Astrocyte (in vitro differentiated cells and primary cell): ENCODE measurements around the gene TBC1D16. TPM values are rescaled to one million over a fixed set of nuclear protein-coding genes. Genes with fewer than 3 reads are reported as not detected.

ENCODE experiments used
- DNase-seq: peaks from one replicate; pipeline ENCODE4 v3.0.0-alpha.2; 2010; ENCODE audit warnings: low read depth
- FAIRE-seq: peaks from 2 replicates; lab custom pipeline; 2011; peaks lifted over from hg19 to GRCh38; lab: Jason Lieb, UNC
- H2AFZ ChIP-seq: 2 replicates; pipeline ENCODE4 v1.6.0; 2012; ENCODE audit warnings: low read depth, low read length, inconsistent platforms
- H3K27ac ChIP-seq: 2 replicates; pipeline ENCODE4 v1.5.1; 2011; ENCODE audit warnings: low read depth, low read length, inconsistent platforms
- H3K27me3 ChIP-seq: 2 replicates; pipeline ENCODE4 v1.6.0; 2011; ENCODE audit warnings: low read length, inconsistent platforms; ENCODE audit not compliant: insufficient read depth
- H3K36me3 ChIP-seq: 2 replicates; pipeline ENCODE4 v1.5.1; 2011; ENCODE audit warnings: low read length, inconsistent platforms; ENCODE audit not compliant: insufficient read depth
- H3K4me1 ChIP-seq: 2 replicates; pipeline ENCODE4 v1.5.1; 2011; ENCODE audit warnings: low read length, inconsistent platforms; ENCODE audit not compliant: insufficient read depth
- H3K4me2 ChIP-seq: 2 replicates; pipeline ENCODE4 v1.6.0; 2012; ENCODE audit warnings: low read length, inconsistent platforms
- H3K4me3 ChIP-seq: 2 replicates; pipeline ENCODE4 v1.5.1; 2011; ENCODE audit warnings: low read depth, mild to moderate bottlenecking, low read length, inconsistent platforms; ENCODE audit not compliant: insufficient read depth
- H3K79me2 ChIP-seq: 2 replicates; pipeline ENCODE4 v1.6.0; 2012; ENCODE audit warnings: mild to moderate bottlenecking, low read length, inconsistent platforms; ENCODE audit not compliant: insufficient read depth
- H3K9ac ChIP-seq: 2 replicates; pipeline ENCODE4 v1.6.0; 2012; ENCODE audit warnings: mild to moderate bottlenecking, low read length, inconsistent platforms
- H3K9me3 ChIP-seq: 2 replicates; pipeline ENCODE4 v1.5.1; 2012; ENCODE audit warnings: low read depth, mild to moderate bottlenecking, low read length, inconsistent platforms; ENCODE audit not compliant: insufficient read depth
- H4K20me1 ChIP-seq: 2 replicates; pipeline ENCODE4 v1.6.0; 2012; ENCODE audit warnings: low read length, inconsistent platforms; ENCODE audit not compliant: insufficient read depth
- H3K27ac Mint-ChIP-seq: one replicate; pipeline ENCODE4 v1.8.0; 2021; ENCODE audit warnings: mild to moderate bottlenecking, mixed read lengths; ENCODE audit not compliant: unreplicated experiment
- H3K27me3 Mint-ChIP-seq: one replicate; pipeline ENCODE4 v1.8.0; 2021; ENCODE audit warnings: low read depth, mixed read lengths; ENCODE audit not compliant: unreplicated experiment
- H3K36me3 Mint-ChIP-seq: one replicate; pipeline ENCODE4 v1.8.0; 2021; ENCODE audit warnings: low read depth, mixed read lengths; ENCODE audit not compliant: unreplicated experiment
- H3K4me1 Mint-ChIP-seq: one replicate; pipeline ENCODE4 v1.8.0; 2021; ENCODE audit warnings: low read depth, mixed read lengths; ENCODE audit not compliant: unreplicated experiment
- H3K4me3 Mint-ChIP-seq: one replicate; pipeline ENCODE4 v1.8.0; 2021; ENCODE audit warnings: mild to moderate bottlenecking, moderate library complexity, mixed read lengths; ENCODE audit not compliant: unreplicated experiment
- H3K9me3 Mint-ChIP-seq: one replicate; pipeline ENCODE4 v1.8.0; 2021; ENCODE audit warnings: mild to moderate bottlenecking, mixed read lengths; ENCODE audit not compliant: unreplicated experiment
- EZH2 ChIP-seq: IDR thresholded peaks from 2 replicates; pipeline ENCODE4 v1.6.1; 2012; ENCODE audit warnings: mild to moderate bottlenecking, low read length, inconsistent platforms; ENCODE audit not compliant: insufficient read depth
- total RNA-seq: library from RNA; stranded (reverse); gene quantifications from 2 replicates; pipeline ENCODE4 v1.2.1, GENCODE V29; 2021
- TF ChIP-seq, protein P1 (sequence below): IDR thresholded peaks from 2 replicates; pipeline ENCODE4 v1.5.1; 2011; ENCODE audit warnings: low read depth, mild to moderate bottlenecking, inconsistent platforms, low read length, moderate library complexity; ENCODE audit not compliant: insufficient read depth

Gene TBC1D16
- total RNA-seq, 1 donor from 2014 or later = 37.6 TPM

DNA sequence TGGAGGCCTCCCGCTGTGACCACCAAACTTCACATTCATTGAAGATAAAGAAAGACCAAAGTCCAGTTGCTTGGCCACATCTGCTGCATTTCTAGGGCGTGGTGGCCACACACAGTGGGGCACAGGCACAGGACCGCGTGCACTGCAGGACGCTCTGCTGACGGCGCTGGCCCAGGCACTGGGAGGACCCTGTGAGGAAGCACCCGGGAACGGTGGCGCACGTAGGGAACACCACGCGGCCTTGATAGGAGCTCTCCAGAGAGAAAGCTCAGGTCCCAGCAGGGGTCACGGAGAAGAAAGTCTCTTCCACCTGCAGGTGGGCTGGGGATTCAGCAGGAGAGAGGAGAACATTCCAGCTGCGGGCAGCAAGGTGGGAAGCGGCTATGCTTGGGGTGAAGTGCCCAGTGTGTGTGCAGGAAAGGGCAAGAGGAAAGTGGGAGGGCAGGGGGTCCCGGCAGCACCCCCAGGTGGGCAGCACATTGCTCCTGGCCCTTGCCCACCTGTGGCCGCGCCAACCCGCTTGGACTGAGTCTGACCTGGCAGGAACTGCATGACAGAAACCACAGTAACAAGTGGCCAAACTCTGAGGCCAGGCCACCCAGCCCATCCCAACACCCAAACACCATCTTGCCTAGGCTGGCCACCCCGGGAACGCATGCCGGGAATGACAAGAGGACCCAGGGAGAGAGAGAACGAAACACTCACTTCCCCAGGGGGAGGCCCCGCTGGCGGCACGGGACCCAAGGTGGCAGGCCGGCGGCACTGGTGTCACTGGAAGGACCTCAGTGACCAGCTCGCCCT lies 32.8 kb downstream of the TBC1D16 start:
- no peaks in the 10 kb centered on the region for H3K4me1 ChIP-seq
- no peak for FAIRE-seq
- no peaks in the 10 kb centered on the region for H3K36me3 ChIP-seq
- no peak for TF ChIP-seq EZH2
- H3K9me3 Mint-ChIP-seq = no peaks in the 10 kb centered on the region
- no peaks in the 10 kb centered on the region for H3K27me3 Mint-ChIP-seq
- no peaks in the 10 kb centered on the region for H3K27me3 ChIP-seq
- H3K27ac Mint-ChIP-seq = no peak overlapping the region
- no peak overlapping the region for H3K4me3 Mint-ChIP-seq
- DNase-seq = no peak
- no peak overlapping the region for H3K27ac ChIP-seq
- H3K9ac ChIP-seq = no peak overlapping the region
- no peaks in the 10 kb centered on the region for H3K9me3 ChIP-seq
- no peaks in the 10 kb centered on the region for H3K4me1 Mint-ChIP-seq
- H3K36me3 Mint-ChIP-seq = peaks cover 17% of the 10 kb centered on the region
- H3K4me2 ChIP-seq = no peak overlapping the region
- no peak overlapping the region for H2AFZ ChIP-seq
- H3K79me2 ChIP-seq = no peaks in the 10 kb centered on the region
- H3K4me3 ChIP-seq = no peak overlapping the region
- H4K20me1 ChIP-seq = peaks cover 38% of the 10 kb centered on the region

DNA sequence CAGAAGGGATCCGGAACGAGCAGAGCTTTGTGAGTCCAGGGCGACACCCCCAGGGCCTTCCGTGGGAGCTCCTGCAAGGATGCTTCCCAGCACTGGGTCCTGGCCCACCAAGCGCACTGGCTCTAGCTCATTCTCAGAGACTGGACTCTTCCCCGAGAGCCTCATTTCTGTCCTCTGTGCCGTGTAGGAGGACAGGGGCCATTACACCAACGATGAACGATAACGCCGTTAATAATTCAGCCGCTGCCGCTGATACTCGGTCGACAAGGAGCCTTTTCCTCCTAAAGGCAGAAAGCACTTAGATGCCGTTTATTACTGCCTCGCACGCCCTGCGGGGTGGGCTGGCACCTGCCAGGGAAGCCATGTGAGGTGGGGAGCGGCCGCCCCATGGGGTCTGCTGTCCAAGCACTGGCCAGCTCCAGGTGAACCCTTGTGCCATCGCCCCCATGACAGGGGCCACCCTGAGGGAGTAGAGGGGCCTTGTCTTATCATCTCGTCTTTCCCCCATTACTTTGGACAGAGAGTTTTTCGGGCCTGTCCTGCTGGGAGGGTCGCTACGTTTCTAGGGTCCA lies 33.5 kb downstream of the TBC1D16 start:
- Mint-ChIP-seq H3K4me1 (no peaks in the 10 kb centered on the region), H3K4me3 (no peak overlapping the region), H3K27me3 (no peaks in the 10 kb centered on the region), H3K9me3 (no peaks in the 10 kb centered on the region), H3K27ac (no peak overlapping the region), H3K36me3 (peaks cover 17% of the 10 kb centered on the region)
- TF ChIP-seq, protein P1, sequence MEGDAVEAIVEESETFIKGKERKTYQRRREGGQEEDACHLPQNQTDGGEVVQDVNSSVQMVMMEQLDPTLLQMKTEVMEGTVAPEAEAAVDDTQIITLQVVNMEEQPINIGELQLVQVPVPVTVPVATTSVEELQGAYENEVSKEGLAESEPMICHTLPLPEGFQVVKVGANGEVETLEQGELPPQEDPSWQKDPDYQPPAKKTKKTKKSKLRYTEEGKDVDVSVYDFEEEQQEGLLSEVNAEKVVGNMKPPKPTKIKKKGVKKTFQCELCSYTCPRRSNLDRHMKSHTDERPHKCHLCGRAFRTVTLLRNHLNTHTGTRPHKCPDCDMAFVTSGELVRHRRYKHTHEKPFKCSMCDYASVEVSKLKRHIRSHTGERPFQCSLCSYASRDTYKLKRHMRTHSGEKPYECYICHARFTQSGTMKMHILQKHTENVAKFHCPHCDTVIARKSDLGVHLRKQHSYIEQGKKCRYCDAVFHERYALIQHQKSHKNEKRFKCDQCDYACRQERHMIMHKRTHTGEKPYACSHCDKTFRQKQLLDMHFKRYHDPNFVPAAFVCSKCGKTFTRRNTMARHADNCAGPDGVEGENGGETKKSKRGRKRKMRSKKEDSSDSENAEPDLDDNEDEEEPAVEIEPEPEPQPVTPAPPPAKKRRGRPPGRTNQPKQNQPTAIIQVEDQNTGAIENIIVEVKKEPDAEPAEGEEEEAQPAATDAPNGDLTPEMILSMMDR = no peak
- TF ChIP-seq EZH2 = no peak
- Histone ChIP-seq H3K4me3 (no peak overlapping the region), H3K27ac (no peak overlapping the region), H3K9me3 (no peaks in the 10 kb centered on the region), H3K79me2 (no peaks in the 10 kb centered on the region), H3K27me3 (no peaks in the 10 kb centered on the region), H3K4me1 (no peaks in the 10 kb centered on the region), H4K20me1 (peaks cover 31% of the 10 kb centered on the region), H3K9ac (no peak overlapping the region), H2AFZ (no peak overlapping the region), H3K36me3 (no peaks in the 10 kb centered on the region), H3K4me2 (no peak overlapping the region)
- FAIRE-seq (no peak), DNase-seq (no peak)

DNA sequence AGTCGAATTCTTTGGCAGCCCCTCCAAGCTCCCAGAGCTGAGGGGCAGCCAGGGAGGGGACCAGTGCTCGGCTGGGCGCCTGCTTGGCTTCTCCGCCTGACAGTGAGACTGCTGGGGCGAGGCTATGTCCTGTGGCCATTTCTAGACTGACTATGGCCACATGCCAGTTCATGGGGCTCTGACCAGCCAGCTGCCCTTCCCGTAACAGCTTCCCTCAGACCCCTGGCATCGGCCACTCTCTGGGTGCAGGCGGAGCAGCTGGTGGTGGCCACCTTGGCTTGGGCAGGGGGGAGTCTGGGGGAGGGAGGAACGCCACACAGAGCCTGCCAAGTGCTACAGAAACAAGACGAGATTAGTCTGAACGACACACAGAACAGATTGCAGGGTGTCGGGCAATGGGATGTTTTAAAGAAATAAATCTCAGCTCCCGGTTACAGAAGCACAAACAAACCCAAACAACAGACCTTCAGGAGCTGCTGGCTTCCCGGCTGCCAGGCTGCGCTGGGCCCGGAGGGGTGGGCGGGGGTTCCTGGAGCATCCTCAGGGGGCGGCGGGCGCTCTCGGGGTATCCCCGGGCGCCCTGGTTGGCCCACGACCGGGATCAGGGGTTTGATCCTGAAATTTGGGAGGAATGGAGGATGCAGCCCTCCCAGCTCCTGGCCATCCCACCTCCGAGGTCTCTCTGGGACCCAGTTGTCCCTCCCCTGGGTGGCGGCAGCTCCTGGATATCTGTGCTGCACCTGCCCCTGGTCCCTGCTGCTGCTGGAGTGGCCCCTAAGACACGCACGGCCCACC lies 34.5 kb downstream of the TBC1D16 start:
- Histone ChIP-seq H3K27me3 (no peaks in the 10 kb centered on the region), H3K9ac (no peak overlapping the region), H3K36me3 (no peaks in the 10 kb centered on the region), H2AFZ (no peak overlapping the region), H3K4me1 (no peaks in the 10 kb centered on the region), H3K79me2 (no peaks in the 10 kb centered on the region), H3K27ac (no peak overlapping the region), H3K4me2 (no peak overlapping the region), H3K4me3 (no peak overlapping the region), H3K9me3 (no peaks in the 10 kb centered on the region), H4K20me1 (peaks cover 27% of the 10 kb centered on the region)
- Mint-ChIP-seq H3K36me3 (peaks cover 17% of the 10 kb centered on the region), H3K27ac (no peak overlapping the region), H3K27me3 (no peaks in the 10 kb centered on the region), H3K4me3 (no peak overlapping the region), H3K4me1 (no peaks in the 10 kb centered on the region), H3K9me3 (no peaks in the 10 kb centered on the region)
- no peak for TF ChIP-seq EZH2
- TF ChIP-seq, protein P1 = no peak
- no peak for DNase-seq
- FAIRE-seq = no peak
